Astrocyte (in vitro differentiated cells and primary cell): ENCODE results near the gene MAGED2. TPM values are rescaled to one million over a fixed set of nuclear protein-coding genes. Genes with fewer than 3 reads are reported as not detected.
"Not testable (repeated sequence)": the region's sequence is repeated elsewhere in the genome, so short reads cannot be mapped to it uniquely, and the experiment has no call there.

Experiments
- DNase-seq: peaks from one replicate; pipeline ENCODE4 v3.0.0-alpha.2; 2010; ENCODE audit warnings: low read depth
- FAIRE-seq: peaks from 2 replicates; lab custom pipeline; 2011; peaks lifted over from hg19 to GRCh38; lab: Jason Lieb, UNC
- H2AFZ ChIP-seq: 2 replicates; pipeline ENCODE4 v1.6.0; 2012; ENCODE audit warnings: low read depth, low read length, inconsistent platforms
- H3K27ac ChIP-seq: 2 replicates; pipeline ENCODE4 v1.5.1; 2011; ENCODE audit warnings: low read depth, low read length, inconsistent platforms
- H3K27me3 ChIP-seq: 2 replicates; pipeline ENCODE4 v1.6.0; 2011; ENCODE audit warnings: low read length, inconsistent platforms; ENCODE audit not compliant: insufficient read depth
- H3K36me3 ChIP-seq: 2 replicates; pipeline ENCODE4 v1.5.1; 2011; ENCODE audit warnings: low read length, inconsistent platforms; ENCODE audit not compliant: insufficient read depth
- H3K4me1 ChIP-seq: 2 replicates; pipeline ENCODE4 v1.5.1; 2011; ENCODE audit warnings: low read length, inconsistent platforms; ENCODE audit not compliant: insufficient read depth
- H3K4me2 ChIP-seq: 2 replicates; pipeline ENCODE4 v1.6.0; 2012; ENCODE audit warnings: low read length, inconsistent platforms
- H3K4me3 ChIP-seq: 2 replicates; pipeline ENCODE4 v1.5.1; 2011; ENCODE audit warnings: low read depth, mild to moderate bottlenecking, low read length, inconsistent platforms; ENCODE audit not compliant: insufficient read depth
- H3K79me2 ChIP-seq: 2 replicates; pipeline ENCODE4 v1.6.0; 2012; ENCODE audit warnings: mild to moderate bottlenecking, low read length, inconsistent platforms; ENCODE audit not compliant: insufficient read depth
- H3K9ac ChIP-seq: 2 replicates; pipeline ENCODE4 v1.6.0; 2012; ENCODE audit warnings: mild to moderate bottlenecking, low read length, inconsistent platforms
- H3K9me3 ChIP-seq: 2 replicates; pipeline ENCODE4 v1.5.1; 2012; ENCODE audit warnings: low read depth, mild to moderate bottlenecking, low read length, inconsistent platforms; ENCODE audit not compliant: insufficient read depth
- H4K20me1 ChIP-seq: 2 replicates; pipeline ENCODE4 v1.6.0; 2012; ENCODE audit warnings: low read length, inconsistent platforms; ENCODE audit not compliant: insufficient read depth
- H3K27ac Mint-ChIP-seq: one replicate; pipeline ENCODE4 v1.8.0; 2021; ENCODE audit warnings: mild to moderate bottlenecking, mixed read lengths; ENCODE audit not compliant: unreplicated experiment
- H3K27me3 Mint-ChIP-seq: one replicate; pipeline ENCODE4 v1.8.0; 2021; ENCODE audit warnings: low read depth, mixed read lengths; ENCODE audit not compliant: unreplicated experiment
- H3K36me3 Mint-ChIP-seq: one replicate; pipeline ENCODE4 v1.8.0; 2021; ENCODE audit warnings: low read depth, mixed read lengths; ENCODE audit not compliant: unreplicated experiment
- H3K4me1 Mint-ChIP-seq: one replicate; pipeline ENCODE4 v1.8.0; 2021; ENCODE audit warnings: low read depth, mixed read lengths; ENCODE audit not compliant: unreplicated experiment
- H3K4me3 Mint-ChIP-seq: one replicate; pipeline ENCODE4 v1.8.0; 2021; ENCODE audit warnings: mild to moderate bottlenecking, moderate library complexity, mixed read lengths; ENCODE audit not compliant: unreplicated experiment
- H3K9me3 Mint-ChIP-seq: one replicate; pipeline ENCODE4 v1.8.0; 2021; ENCODE audit warnings: mild to moderate bottlenecking, mixed read lengths; ENCODE audit not compliant: unreplicated experiment
- EZH2 ChIP-seq: IDR thresholded peaks from 2 replicates; pipeline ENCODE4 v1.6.1; 2012; ENCODE audit warnings: mild to moderate bottlenecking, low read length, inconsistent platforms; ENCODE audit not compliant: insufficient read depth
- total RNA-seq: library from RNA; stranded (reverse); gene quantifications from 2 replicates; pipeline ENCODE4 v1.2.1, GENCODE V29; 2021
- TF ChIP-seq, protein P1 (sequence below): IDR thresholded peaks from 2 replicates; pipeline ENCODE4 v1.5.1; 2011; ENCODE audit warnings: low read depth, mild to moderate bottlenecking, inconsistent platforms, low read length, moderate library complexity; ENCODE audit not compliant: insufficient read depth

Gene MAGED2
- total RNA-seq, 1 donor from 2014 or later: 498 TPM

- H2AFZ ChIP-seq: no peak overlapping the region
- DNase-seq: no peak
- no peak for FAIRE-seq
Observed at GRCh38 chrX:54825716-54826438, 18.3 kb downstream of the MAGED2 start.

DNA sequence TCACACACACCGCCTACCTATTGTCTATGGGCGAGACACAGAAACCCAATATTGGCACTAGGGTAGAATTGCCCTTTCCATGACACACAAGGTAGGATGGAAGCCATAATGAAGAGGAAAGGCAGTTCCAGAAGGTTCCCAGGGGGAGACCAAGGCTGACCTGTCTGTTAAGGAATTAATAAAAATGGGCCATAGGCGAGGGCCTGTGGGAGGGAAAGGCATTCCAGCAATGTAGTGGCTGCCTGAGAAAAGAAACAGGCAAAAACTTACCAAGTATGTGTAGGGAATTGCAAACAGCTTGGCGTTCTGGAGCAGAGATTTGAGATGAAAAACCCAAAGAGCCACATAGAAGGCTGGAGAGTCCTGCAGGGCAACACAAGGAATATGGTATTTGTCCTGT, 19.1 kb downstream of the MAGED2 start:
- no peak overlapping the region for H2AFZ ChIP-seq
- no peak for TF ChIP-seq EZH2
- TF ChIP-seq, protein P1, sequence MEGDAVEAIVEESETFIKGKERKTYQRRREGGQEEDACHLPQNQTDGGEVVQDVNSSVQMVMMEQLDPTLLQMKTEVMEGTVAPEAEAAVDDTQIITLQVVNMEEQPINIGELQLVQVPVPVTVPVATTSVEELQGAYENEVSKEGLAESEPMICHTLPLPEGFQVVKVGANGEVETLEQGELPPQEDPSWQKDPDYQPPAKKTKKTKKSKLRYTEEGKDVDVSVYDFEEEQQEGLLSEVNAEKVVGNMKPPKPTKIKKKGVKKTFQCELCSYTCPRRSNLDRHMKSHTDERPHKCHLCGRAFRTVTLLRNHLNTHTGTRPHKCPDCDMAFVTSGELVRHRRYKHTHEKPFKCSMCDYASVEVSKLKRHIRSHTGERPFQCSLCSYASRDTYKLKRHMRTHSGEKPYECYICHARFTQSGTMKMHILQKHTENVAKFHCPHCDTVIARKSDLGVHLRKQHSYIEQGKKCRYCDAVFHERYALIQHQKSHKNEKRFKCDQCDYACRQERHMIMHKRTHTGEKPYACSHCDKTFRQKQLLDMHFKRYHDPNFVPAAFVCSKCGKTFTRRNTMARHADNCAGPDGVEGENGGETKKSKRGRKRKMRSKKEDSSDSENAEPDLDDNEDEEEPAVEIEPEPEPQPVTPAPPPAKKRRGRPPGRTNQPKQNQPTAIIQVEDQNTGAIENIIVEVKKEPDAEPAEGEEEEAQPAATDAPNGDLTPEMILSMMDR: no peak
- no peak overlapping the region for H3K27ac ChIP-seq
- no peaks in the 10 kb centered on the region for H3K27me3 ChIP-seq
- Mint-ChIP-seq H3K4me1 (peaks cover 19% of the 10 kb centered on the region), H3K36me3 (no peaks in the 10 kb centered on the region), H3K4me3 (peak overlapping the region; percentile 9), H3K27ac (peak overlapping the region; percentile 83), H3K9me3 (no peaks in the 10 kb centered on the region), H3K27me3 (no peaks in the 10 kb centered on the region)
- peak; percentile 16 for DNase-seq
- H3K4me1 ChIP-seq: no peaks in the 10 kb centered on the region
- no peak for FAIRE-seq
- no peaks in the 10 kb centered on the region for H4K20me1 ChIP-seq
- no peaks in the 10 kb centered on the region for H3K36me3 ChIP-seq
- no peak overlapping the region for H3K4me3 ChIP-seq
- H3K4me2 ChIP-seq: no peak overlapping the region
- no peaks in the 10 kb centered on the region for H3K79me2 ChIP-seq
- H3K9me3 ChIP-seq: no peaks in the 10 kb centered on the region
- H3K9ac ChIP-seq: no peak overlapping the region

More at GRCh38 chrX:54825716-54826438, 18.3 kb downstream of the MAGED2 start:
- Mint-ChIP-seq H3K9me3 (no peaks in the 10 kb centered on the region), H3K36me3 (no peaks in the 10 kb centered on the region), H3K4me3 (peak overlapping the region; percentile 45), H3K27me3 (no peaks in the 10 kb centered on the region), H3K27ac (peak overlapping the region; percentile 83), H3K4me1 (peaks cover 19% of the 10 kb centered on the region)
- Histone ChIP-seq H3K9me3 (no peaks in the 10 kb centered on the region), H4K20me1 (no peaks in the 10 kb centered on the region), H3K4me3 (no peak overlapping the region), H3K9ac (no peak overlapping the region), H3K4me2 (no peak overlapping the region), H3K4me1 (no peaks in the 10 kb centered on the region), H3K79me2 (no peaks in the 10 kb centered on the region), H3K27me3 (no peaks in the 10 kb centered on the region), H3K36me3 (no peaks in the 10 kb centered on the region), H3K27ac (no peak overlapping the region)
- TF ChIP-seq, protein P1: no peak
- TF ChIP-seq EZH2: no peak

- Histone ChIP-seq H3K36me3 (no peaks in the 10 kb centered on the region), H3K9me3 (no peaks in the 10 kb centered on the region), H3K4me2 (no peak overlapping the region), H3K4me1 (no peaks in the 10 kb centered on the region), H3K27me3 (no peaks in the 10 kb centered on the region), H3K27ac (no peak overlapping the region), H4K20me1 (no peaks in the 10 kb centered on the region), H3K79me2 (no peaks in the 10 kb centered on the region), H2AFZ (no peak overlapping the region), H3K4me3 (no peak overlapping the region), H3K9ac (no peak overlapping the region)
- Mint-ChIP-seq H3K27me3 (no peaks in the 10 kb centered on the region), H3K4me3 (no peak overlapping the region), H3K4me1 (no peaks in the 10 kb centered on the region), H3K27ac (no peak overlapping the region), H3K9me3 (no peaks in the 10 kb centered on the region), H3K36me3 (no peaks in the 10 kb centered on the region)
- DNase-seq: no peak
- TF ChIP-seq EZH2: no peak
- TF ChIP-seq, protein P1: no peak
- peak; percentile 52 for FAIRE-seq
Observed at GRCh38 chrX:54838583-54838982, 31.0 kb downstream of the MAGED2 start.

DNA sequence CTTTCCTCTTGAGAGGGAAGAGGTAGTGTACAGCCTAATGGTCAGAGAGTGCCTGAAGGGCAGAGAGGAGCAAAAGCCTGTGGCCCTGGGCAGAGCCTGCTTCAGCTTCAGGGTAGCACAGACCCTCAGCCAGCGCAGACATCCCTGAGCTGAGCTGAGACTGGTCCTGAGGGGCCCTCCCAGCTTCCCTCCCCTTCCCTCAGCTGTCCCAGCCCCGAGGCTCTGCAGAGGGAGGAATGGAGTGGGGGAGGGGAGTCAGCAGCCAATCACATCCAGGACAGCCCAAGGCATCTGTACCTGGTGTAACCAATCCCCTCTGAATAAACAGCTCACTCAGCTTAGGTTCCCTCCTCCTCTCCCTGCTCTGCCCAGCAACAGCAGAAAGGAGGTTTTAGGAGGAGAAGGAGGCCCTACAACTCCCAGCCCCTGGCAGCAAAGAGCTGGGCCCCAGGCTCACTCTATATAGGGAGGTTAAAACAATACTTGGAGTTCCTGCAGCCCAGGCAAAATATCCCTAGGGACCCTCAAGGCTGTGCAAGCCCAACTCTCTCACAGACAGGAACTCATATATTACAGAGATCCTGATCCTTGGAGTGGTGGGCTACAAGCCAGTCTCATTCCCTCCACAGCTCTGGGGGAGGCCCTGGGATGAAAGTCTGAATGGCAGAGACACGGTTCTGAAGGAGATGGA, 33.8 kb downstream of the MAGED2 start:
- not testable (repeated sequence) for H3K27me3 Mint-ChIP-seq, H3K27ac Mint-ChIP-seq, H3K36me3 Mint-ChIP-seq, H3K4me1 ChIP-seq, H2AFZ ChIP-seq, H3K9me3 Mint-ChIP-seq, H3K9me3 ChIP-seq, H3K36me3 ChIP-seq, H3K4me2 ChIP-seq, H3K27ac ChIP-seq, DNase-seq, H3K27me3 ChIP-seq, H3K4me1 Mint-ChIP-seq, H3K79me2 ChIP-seq, H3K9ac ChIP-seq, H3K4me3 ChIP-seq, H4K20me1 ChIP-seq
- FAIRE-seq: peak; percentile 63
- peak overlapping the region; percentile 45 for H3K4me3 Mint-ChIP-seq
